OCI-LY7 (cell line): ENCODE data around the gene FLRT2. TPM values are rescaled to one million over a fixed set of nuclear protein-coding genes. Genes with fewer than 3 reads are reported as not detected.
A peak's percentile ranks its signal among the peaks of the same experiment; 100 is the strongest.

ENCODE experiments used
- BruUV-seq: library from RNA; stranded (reverse); fragments of 400-500 nt; replicated peaks from 2 replicates; lab custom pipeline; 2021; lab: Mats Ljungman, UMichigan
- CTCF ChIA-PET: fragments of 300-600 bp; sonication (Branson Sonifier 250); formaldehyde crosslinking; loops from one replicate; lab custom pipeline; 2022; ENCODE audit warnings: antibody characterized with exemption; ENCODE audit not compliant: unreplicated experiment; lab: Charles Lee
- POLR2A ChIA-PET: fragments of 300-600 bp; sonication (Branson Sonifier 250); formaldehyde crosslinking; loops from one replicate; lab custom pipeline; 2022; ENCODE audit warnings: antibody characterized with exemption; lab: Charles Lee
- DNase-seq: peaks from one replicate; pipeline ENCODE4 v3.0.0-alpha.2; 2015; ENCODE audit warnings: low spot score
- H2AFZ ChIP-seq: fragments of 200-600 bp; sonication (generic), shearing (Covaris generic); 2 replicates; pipeline ENCODE4 v1.6.1; 2014; ENCODE audit warnings: mild to moderate bottlenecking, antibody characterized with exemption, low read length, moderate library complexity
- H3K27ac ChIP-seq: fragments of 200-600 bp; sonication (generic); 2 replicates; pipeline ENCODE4 v1.5.1; 2014; ENCODE audit warnings: mixed run types, low read depth, mild to moderate bottlenecking, moderate library complexity, low read length, inconsistent platforms; ENCODE audit not compliant: poor library complexity, severe bottlenecking
- H3K36me3 ChIP-seq: fragments of 200-600 bp; sonication (generic); 2 replicates; pipeline ENCODE4 v1.6.1; 2014; ENCODE audit warnings: mild to moderate bottlenecking, antibody characterized with exemption, low read length, moderate library complexity, mixed read lengths; ENCODE audit not compliant: insufficient read depth
- H3K4me1 ChIP-seq: fragments of 200-600 bp; sonication (generic); 2 replicates; pipeline ENCODE4 v1.5.1; 2014; ENCODE audit warnings: mild to moderate bottlenecking, low read length; ENCODE audit not compliant: insufficient read depth, poor library complexity, severe bottlenecking
- H3K4me2 ChIP-seq: fragments of 200-600 bp; sonication (generic); 2 replicates; pipeline ENCODE4 v1.6.1; 2014; ENCODE audit warnings: mild to moderate bottlenecking, low read length
- H3K4me3 ChIP-seq: fragments of 200-600 bp; sonication (generic); 2 replicates; pipeline ENCODE4 v1.5.1; 2014; ENCODE audit warnings: mild to moderate bottlenecking, low read depth, low read length; ENCODE audit not compliant: poor library complexity, severe bottlenecking
- H3K79me2 ChIP-seq: fragments of 200-600 bp; sonication (generic); 2 replicates; pipeline ENCODE4 v1.6.1; 2016; ENCODE audit warnings: low read depth, mild to moderate bottlenecking, low read length, moderate library complexity, mixed read lengths; ENCODE audit not compliant: insufficient read depth
- H3K9me2 ChIP-seq: fragments of 200-600 bp; sonication (generic); 2 replicates; pipeline ENCODE4 v1.6.1; 2016; ENCODE audit warnings: mild to moderate bottlenecking, low read length, mixed read lengths; ENCODE audit not compliant: insufficient read depth
- H3K9me3 ChIP-seq: fragments of 200-600 bp; sonication (generic); 2 replicates; pipeline ENCODE4 v1.6.1; 2014; ENCODE audit warnings: mild to moderate bottlenecking, mixed run types, low read length, mixed read lengths
- H4K20me1 ChIP-seq: fragments of 200-600 bp; sonication (generic); 2 replicates; pipeline ENCODE4 v1.6.1; 2014; ENCODE audit warnings: mild to moderate bottlenecking, antibody characterized with exemption, low read length, moderate library complexity, mixed read lengths; ENCODE audit not compliant: insufficient read depth
- CTCF ChIP-seq: fragments of 200-600 bp; sonication (generic); conservative IDR thresholded peaks from 2 replicates; pipeline ENCODE4 v1.5.1; 2014; ENCODE audit warnings: mild to moderate bottlenecking, antibody characterized with exemption, low read length, moderate library complexity, mixed read lengths
- EZH2phosphoT487 ChIP-seq: fragments of 200-600 bp; sonication (generic); IDR thresholded peaks from 2 replicates; pipeline ENCODE4 v1.6.1; 2018; ENCODE audit warnings: low read depth, borderline replicate concordance, mild to moderate bottlenecking, mixed run types, antibody characterized with exemption, low read length, moderate library complexity, mixed read lengths
- intact Hi-C: fragments of 100-400 bp; cut with micrococcal nuclease; formaldehyde crosslinking; loops from one replicate; pipeline ENCODE4 v1.10.0; 2022; ENCODE audit not compliant: unreplicated experiment
- total RNA-seq, 2 experiments: library from RNA; depleted of rRNA in 1 of 2; stranded (reverse); fragments of >200 nt in 1 of 2; shearing (Covaris generic) in 1 of 2; gene quantifications; 2 replicates each; pipeline ENCODE4 v1.2.3, GENCODE V29; 2014 to 2022

Gene FLRT2
- total RNA-seq, 2 experiments from 2014 or later: not detected

- H3K9me3 ChIP-seq: no peaks in the 10 kb centered on the region
- no peak for DNase-seq
- no peaks in the 10 kb centered on the region for H3K79me2 ChIP-seq
- H4K20me1 ChIP-seq: no peaks in the 10 kb centered on the region
- ChIA-PET CTCF (no interaction called here), POLR2A (no interaction called here)
- H2AFZ ChIP-seq: no peak overlapping the region
- H3K9me2 ChIP-seq: no peaks in the 10 kb centered on the region
- no peak overlapping the region for H3K4me3 ChIP-seq
- BruUV-seq: no TSS peak
- no peaks in the 10 kb centered on the region for H3K4me1 ChIP-seq
- intact Hi-C loops: no loop called here
- no peak overlapping the region for H3K27ac ChIP-seq
- no peak overlapping the region for H3K4me2 ChIP-seq
- peak; percentile 35; the same call in 1 of the 2 replicates for TF ChIP-seq CTCF
- TF ChIP-seq EZH2phosphoT487: no peak
- H3K36me3 ChIP-seq: no peaks in the 10 kb centered on the region
Measured at GRCh38 chr14:85535991-85536832, 6.3 kb downstream of the FLRT2 start.

GRCh38 chr14:85536833-85537190 is 6.9 kb downstream of the FLRT2 start:
- no peaks in the 10 kb centered on the region for H4K20me1 ChIP-seq
- H2AFZ ChIP-seq: no peak overlapping the region
- no peaks in the 10 kb centered on the region for H3K36me3 ChIP-seq
- H3K4me1 ChIP-seq: no peaks in the 10 kb centered on the region
- intact Hi-C loops: no loop called here
- TF ChIP-seq CTCF (no peak), EZH2phosphoT487 (no peak)
- no peaks in the 10 kb centered on the region for H3K9me3 ChIP-seq
- H3K79me2 ChIP-seq: no peaks in the 10 kb centered on the region
- H3K27ac ChIP-seq: no peak overlapping the region
- no peak overlapping the region for H3K4me3 ChIP-seq
- no peak overlapping the region for H3K4me2 ChIP-seq
- no peaks in the 10 kb centered on the region for H3K9me2 ChIP-seq
- no TSS peak for BruUV-seq
- ChIA-PET CTCF (no interaction called here), POLR2A (interaction anchor here (0.7 kb wide), 1 partner anchor 11 kb away, joined by 4 read pairs; no protein-coding TSS in a partner anchor)
- DNase-seq: no peak

- H4K20me1 ChIP-seq: no peaks in the 10 kb centered on the region
- no TSS peak for BruUV-seq
- CTCF ChIA-PET: no interaction called here
- DNase-seq: no peak
- intact Hi-C loops: no loop called here
- H3K9me2 ChIP-seq: no peaks in the 10 kb centered on the region
- no peak overlapping the region for H3K27ac ChIP-seq
- POLR2A ChIA-PET: interaction anchor here (0.7 kb wide), 1 partner anchor 12 kb away, joined by 4 read pairs; no protein-coding TSS in a partner anchor
- no peak for TF ChIP-seq EZH2phosphoT487
- no peak for TF ChIP-seq CTCF
- no peaks in the 10 kb centered on the region for H3K4me1 ChIP-seq
- no peaks in the 10 kb centered on the region for H3K36me3 ChIP-seq
- H3K4me2 ChIP-seq: no peak overlapping the region
- H3K9me3 ChIP-seq: no peaks in the 10 kb centered on the region
- H2AFZ ChIP-seq: no peak overlapping the region
- H3K4me3 ChIP-seq: no peak overlapping the region
- H3K79me2 ChIP-seq: no peaks in the 10 kb centered on the region
Measured at GRCh38 chr14:85537526-85537925, 7.6 kb downstream of the FLRT2 start.
